C4-2B (cell line): ENCODE results near the gene RNF152.

Source experiments
- H3K27ac ChIP-seq: fragments of 450-650 bp; 2 replicates; pipeline ENCODE4 v1.5.1; 2017
- CTCF ChIP-seq: fragments of 450-650 bp; conservative IDR thresholded peaks from 2 replicates; pipeline ENCODE4 v1.5.1; 2017; ENCODE audit warnings: mild to moderate bottlenecking
- ZFX ChIP-seq: fragments of 450-650 bp; IDR thresholded peaks from 2 replicates; pipeline ENCODE4 v1.6.1; 2017

RNF152 gene

GRCh38 chr18:61845197-61845596, 47.6 kb downstream of the RNF152 start:
- TF ChIP-seq ZFX (no peak), CTCF (no peak)
- no peak overlapping the region for H3K27ac ChIP-seq

GRCh38 chr18:61844726-61845125, 48.1 kb downstream of the RNF152 start:
- TF ChIP-seq ZFX = no peak
- no peak for TF ChIP-seq CTCF
- no peak overlapping the region for H3K27ac ChIP-seq

DNA sequence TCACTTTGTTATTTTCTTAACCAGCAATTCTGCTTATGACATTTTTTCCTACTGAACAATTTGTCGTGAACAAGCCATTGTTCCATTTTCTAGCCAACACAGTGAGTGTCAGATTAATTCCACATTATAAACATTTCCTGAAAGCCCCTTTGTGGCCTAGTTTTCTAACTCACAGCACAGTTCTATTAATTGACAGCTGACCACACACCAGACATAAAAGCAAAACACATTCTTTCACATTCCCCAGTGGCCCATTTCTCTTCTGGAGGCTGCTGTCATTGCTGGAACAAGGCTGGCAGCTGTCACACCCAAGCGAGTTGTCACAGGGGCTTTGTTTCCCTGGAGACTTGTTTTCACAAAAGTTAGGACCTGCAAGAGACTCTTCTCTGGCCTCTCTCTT, 50.7 kb downstream of the RNF152 start:
- TF ChIP-seq ZFX (no peak), CTCF (no peak)
- H3K27ac ChIP-seq = no peak overlapping the region

GRCh38 chr18:61841706-61842105, 51.1 kb downstream of the RNF152 start:
- TF ChIP-seq ZFX = no peak
- TF ChIP-seq CTCF = no peak
- no peak overlapping the region for H3K27ac ChIP-seq

DNA sequence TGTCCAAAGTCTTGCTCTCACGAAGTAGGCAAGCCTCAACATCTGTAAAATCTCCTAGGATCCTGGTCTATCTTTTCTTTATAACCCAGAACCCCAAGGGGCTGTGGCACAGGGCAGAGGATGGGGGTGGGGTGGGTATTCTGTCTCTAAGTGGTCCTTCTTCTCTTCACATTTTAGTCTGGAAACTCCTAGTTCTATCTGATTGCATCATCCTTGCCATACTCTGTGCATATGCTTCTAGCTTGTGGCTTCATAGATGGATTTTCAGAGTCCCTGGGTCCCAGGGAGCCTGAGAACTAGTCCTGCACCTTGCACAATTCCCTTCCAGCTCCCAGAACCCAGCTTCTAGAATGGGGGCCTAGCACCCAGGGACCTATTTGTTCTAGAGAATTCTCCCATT, 52.5 kb downstream of the RNF152 start:
- H3K27ac ChIP-seq = no peak overlapping the region
- TF ChIP-seq CTCF = no peak
- no peak for TF ChIP-seq ZFX

DNA sequence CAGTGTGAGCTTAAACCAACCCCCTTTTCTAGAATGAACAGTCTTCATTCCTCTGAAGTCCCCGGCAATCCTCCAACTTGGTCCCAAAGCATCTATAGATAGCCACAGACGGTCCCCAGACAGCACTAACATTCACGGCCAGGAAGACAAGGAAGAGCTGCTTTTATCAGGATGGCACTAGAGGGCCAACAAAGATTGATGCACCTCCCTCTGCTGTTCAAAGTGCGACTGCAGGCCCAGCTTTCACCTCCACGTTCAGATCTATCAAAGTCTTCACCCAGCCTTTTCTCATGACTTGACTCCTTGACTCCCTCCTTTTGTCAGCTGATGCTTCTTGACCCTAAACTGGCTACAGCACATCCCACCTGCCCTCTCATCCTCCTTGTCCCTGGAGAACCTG, 54.3 kb downstream of the RNF152 start:
- no peak overlapping the region for H3K27ac ChIP-seq
- TF ChIP-seq ZFX = no peak
- TF ChIP-seq CTCF = no peak

DNA sequence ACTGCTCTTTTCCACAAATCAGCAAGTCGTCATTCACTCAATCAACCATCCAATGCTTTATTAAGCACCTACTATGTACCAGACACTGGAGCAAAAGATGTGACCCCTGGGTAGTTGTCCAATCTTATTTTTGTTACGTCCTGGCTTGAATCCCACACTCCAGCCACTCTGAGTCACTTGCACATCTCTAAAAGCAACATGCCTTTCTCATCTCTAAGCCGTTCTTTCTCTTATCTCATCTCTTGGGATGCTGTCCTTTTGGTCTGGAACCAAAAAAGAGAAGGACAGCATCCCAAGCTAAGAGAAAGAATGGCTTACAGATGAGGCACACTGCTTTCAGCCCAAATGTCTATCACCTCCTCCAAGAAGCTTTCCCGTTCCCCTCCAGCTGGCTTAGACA, 58.8 kb downstream of the RNF152 start:
- H3K27ac ChIP-seq = no peak overlapping the region
- TF ChIP-seq ZFX = no peak

DNA sequence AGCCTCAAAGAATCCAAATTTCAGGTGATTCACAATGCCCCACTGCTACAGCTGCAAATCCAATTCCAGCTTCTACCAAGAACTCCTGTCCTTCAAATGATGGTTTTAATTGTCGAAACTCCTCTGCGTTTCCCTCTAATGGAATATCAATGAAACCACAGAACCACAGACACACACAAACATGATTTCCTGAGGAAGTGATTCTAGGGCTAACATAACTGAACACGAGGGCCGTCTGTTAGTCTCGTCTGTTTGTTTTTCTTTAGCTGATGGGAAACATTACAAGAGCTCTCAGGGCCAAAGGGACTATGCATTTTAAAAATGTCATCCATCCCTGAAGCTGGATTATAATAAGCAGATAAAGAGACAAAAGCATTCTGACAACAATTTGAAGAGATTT, 59.4 kb downstream of the RNF152 start:
- no peak overlapping the region for H3K27ac ChIP-seq

More for the DNA sequence above, 59.4 kb downstream of the RNF152 start:
- TF ChIP-seq CTCF = no peak
- TF ChIP-seq ZFX = no peak
